GM12873 (cell line): ENCODE data around the gene ARMC2.

Experiments used
- TF ChIP-seq, protein P1 (sequence below): IDR thresholded peaks from 2 replicates; pipeline ENCODE4 v1.5.1; 2012; ENCODE audit warnings: low read depth, mild to moderate bottlenecking, moderate library complexity, low read length, control low read depth; ENCODE audit not compliant: insufficient read depth; ENCODE audit errors: missing control alignments

Gene ARMC2

GRCh38 chr6:108988296-108988695 is 140.1 kb downstream of the ARMC2 start:
- TF ChIP-seq, protein P1, sequence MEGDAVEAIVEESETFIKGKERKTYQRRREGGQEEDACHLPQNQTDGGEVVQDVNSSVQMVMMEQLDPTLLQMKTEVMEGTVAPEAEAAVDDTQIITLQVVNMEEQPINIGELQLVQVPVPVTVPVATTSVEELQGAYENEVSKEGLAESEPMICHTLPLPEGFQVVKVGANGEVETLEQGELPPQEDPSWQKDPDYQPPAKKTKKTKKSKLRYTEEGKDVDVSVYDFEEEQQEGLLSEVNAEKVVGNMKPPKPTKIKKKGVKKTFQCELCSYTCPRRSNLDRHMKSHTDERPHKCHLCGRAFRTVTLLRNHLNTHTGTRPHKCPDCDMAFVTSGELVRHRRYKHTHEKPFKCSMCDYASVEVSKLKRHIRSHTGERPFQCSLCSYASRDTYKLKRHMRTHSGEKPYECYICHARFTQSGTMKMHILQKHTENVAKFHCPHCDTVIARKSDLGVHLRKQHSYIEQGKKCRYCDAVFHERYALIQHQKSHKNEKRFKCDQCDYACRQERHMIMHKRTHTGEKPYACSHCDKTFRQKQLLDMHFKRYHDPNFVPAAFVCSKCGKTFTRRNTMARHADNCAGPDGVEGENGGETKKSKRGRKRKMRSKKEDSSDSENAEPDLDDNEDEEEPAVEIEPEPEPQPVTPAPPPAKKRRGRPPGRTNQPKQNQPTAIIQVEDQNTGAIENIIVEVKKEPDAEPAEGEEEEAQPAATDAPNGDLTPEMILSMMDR: no peak

GRCh38 chr6:108988765-108989164 is 140.5 kb downstream of the ARMC2 start:
- TF ChIP-seq, protein P1: no peak

GRCh38 chr6:108989700-108990099 is 141.5 kb downstream of the ARMC2 start:
- TF ChIP-seq, protein P1: no peak

GRCh38 chr6:108993876-108994275 is 145.7 kb downstream of the ARMC2 start:
- TF ChIP-seq, protein P1: no peak

DNA sequence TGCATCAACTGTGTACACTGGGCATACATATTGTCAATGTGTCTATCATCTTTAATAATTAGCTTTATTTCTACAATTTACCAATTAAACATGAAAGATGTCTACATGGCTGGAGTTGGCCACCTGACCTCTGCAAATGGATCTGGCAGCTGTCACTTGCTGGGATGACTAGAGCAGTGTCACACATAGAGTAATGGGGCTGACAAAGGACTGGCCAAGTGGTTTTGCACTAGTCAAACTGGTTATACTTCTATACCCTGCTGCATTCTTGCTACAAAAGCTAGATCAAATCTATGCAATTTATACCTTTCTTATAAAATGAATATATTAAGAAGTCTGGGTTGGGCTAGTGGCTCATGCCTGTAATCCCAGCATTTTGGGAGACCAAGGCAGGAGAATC is 147.1 kb downstream of the ARMC2 start:
- TF ChIP-seq, protein P1: no peak

DNA sequence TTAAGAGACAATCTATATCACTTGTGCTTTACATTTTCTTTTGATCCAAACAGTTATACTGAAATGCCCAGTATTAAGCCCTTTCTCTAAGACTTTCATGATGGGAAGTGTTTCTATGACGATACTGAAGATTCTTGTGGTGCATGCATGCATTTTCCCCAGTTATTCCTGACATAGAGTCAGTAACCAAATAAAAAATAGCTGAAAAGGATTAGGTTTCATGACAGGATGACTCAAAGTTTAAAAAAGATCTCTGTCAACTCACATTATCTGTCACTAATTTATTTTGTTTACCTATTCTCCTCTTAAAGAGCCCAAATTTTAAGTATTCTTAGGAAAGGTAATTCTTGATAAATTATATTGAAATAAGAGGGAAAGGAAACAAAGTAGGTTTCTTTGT is 148.0 kb downstream of the ARMC2 start:
- TF ChIP-seq, protein P1: no peak

DNA sequence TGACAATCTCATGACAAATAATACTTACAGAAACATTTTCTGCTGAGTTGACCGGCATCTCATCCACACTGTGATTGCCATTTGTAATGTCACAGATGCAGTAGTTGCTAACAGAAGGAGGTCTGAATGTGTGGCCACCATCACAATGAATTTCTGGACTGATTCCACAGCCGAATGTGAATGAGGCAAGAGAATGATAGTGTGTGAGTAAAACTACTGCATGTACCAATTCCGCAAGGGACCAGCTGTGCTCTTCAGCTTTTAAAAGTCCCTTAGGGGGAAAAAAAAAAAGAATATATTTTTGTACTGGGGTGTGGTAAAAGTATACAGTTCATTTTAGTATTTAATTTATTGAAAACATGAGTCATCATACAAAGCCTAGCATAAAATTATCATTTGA is 150.3 kb downstream of the ARMC2 start:
- TF ChIP-seq, protein P1: no peak

GRCh38 chr6:108999428-108999827 is 151.2 kb downstream of the ARMC2 start:
- TF ChIP-seq, protein P1: no peak
